MM.1S (cell line): ENCODE measurements around the gene LYSMD4.

Experiments used
- EZH2 ChIP-seq: fragments of 300-600 bp; sonication (generic); optimal IDR thresholded peaks from 2 replicates; pipeline ENCODE3; 2017; ENCODE audit warnings: low read depth, mild to moderate bottlenecking, antibody characterized with exemption, low read length, mixed read lengths
- TF ChIP-seq, protein P1 (sequence below): fragments of 300-600 bp; sonication (generic); IDR thresholded peaks from 2 replicates; pipeline ENCODE4 v1.5.1; 2016; ENCODE audit warnings: antibody characterized with exemption, low read length, mixed read lengths

DNA sequence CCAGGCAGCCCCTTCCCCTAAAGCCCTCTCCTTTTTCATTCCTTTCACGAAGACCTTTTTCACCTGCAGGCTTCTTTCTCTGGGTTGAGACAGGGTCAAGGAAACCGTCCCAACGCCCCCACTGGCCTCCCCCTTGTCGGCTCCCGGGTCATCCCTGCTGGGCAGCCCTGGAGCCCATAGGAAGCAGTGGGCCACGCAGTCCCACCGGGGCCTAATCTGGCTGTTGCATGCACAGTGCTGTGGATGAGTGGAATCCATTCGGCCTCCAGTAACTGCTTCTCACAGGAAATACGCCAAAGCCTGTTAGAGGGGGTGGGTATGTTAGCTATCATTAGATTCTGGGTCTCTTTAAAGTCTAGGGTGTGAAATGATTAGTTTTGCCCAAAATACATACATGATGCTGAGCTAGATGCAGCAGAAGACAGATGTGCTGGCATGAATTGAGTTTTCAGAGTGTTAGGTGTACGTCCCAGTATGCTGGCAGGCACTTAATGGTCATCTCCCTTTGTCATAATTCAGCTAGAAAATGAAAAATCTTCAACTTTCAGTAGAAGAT, 16.6 kb downstream of the LYSMD4 start:
- TF ChIP-seq, protein P1, sequence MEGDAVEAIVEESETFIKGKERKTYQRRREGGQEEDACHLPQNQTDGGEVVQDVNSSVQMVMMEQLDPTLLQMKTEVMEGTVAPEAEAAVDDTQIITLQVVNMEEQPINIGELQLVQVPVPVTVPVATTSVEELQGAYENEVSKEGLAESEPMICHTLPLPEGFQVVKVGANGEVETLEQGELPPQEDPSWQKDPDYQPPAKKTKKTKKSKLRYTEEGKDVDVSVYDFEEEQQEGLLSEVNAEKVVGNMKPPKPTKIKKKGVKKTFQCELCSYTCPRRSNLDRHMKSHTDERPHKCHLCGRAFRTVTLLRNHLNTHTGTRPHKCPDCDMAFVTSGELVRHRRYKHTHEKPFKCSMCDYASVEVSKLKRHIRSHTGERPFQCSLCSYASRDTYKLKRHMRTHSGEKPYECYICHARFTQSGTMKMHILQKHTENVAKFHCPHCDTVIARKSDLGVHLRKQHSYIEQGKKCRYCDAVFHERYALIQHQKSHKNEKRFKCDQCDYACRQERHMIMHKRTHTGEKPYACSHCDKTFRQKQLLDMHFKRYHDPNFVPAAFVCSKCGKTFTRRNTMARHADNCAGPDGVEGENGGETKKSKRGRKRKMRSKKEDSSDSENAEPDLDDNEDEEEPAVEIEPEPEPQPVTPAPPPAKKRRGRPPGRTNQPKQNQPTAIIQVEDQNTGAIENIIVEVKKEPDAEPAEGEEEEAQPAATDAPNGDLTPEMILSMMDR, result no peak
- no peak for TF ChIP-seq EZH2
